GM18526 (cell line): ENCODE data around the gene POLR1E.

Experiments
- POLR2A ChIP-seq: IDR thresholded peaks from 3 replicates; pipeline ENCODE4 v1.6.1; 2011; ENCODE audit not compliant: insufficient read length; ENCODE audit errors: extremely low read depth

The POLR1E gene

GRCh38 chr9:37486616-37487548, 1.1 kb downstream of the POLR1E start:
- TF ChIP-seq POLR2A: no peak

DNA sequence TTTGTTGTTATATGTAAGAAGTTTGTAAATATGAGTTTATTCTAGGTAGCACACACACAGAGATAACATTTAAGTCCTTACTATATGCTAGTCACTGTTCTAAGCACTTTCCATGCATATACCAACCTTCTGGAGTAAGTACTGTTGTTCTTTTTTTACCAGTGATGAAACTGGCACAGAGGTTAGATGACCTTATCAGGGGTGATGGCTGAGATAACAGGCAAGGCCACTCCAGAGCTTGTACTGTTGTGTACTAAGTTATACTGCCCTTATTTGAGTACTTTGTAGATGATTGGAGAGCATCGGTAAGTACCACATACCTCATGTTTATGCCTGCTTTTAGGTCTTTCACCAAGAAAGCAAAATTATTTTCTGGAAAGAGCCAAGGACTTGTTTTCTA, 6.2 kb downstream of the POLR1E start:
- no peak for TF ChIP-seq POLR2A

DNA sequence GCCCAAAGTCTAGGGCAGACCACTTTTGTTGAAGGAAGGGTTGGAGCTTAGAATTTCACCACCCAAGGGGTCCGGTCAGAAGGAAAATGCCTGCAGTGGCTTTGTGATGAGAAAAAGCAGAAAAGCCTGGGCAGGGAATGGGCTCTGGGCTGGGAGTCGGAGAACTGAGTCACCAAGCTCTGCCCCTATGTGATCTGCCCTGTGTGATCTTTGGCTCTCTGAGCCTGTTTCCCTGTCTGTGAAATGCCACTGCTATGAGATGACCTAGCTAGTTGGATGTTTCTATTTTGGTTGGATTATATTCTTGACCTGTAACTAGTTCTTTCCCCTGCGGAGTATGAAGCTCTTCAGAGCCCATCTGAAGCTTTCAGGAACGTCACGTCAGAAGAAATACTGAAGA, 9.8 kb downstream of the POLR1E start:
- TF ChIP-seq POLR2A: no peak

GRCh38 chr9:37496020-37496419, 10.3 kb downstream of the POLR1E start:
- TF ChIP-seq POLR2A: no peak

DNA sequence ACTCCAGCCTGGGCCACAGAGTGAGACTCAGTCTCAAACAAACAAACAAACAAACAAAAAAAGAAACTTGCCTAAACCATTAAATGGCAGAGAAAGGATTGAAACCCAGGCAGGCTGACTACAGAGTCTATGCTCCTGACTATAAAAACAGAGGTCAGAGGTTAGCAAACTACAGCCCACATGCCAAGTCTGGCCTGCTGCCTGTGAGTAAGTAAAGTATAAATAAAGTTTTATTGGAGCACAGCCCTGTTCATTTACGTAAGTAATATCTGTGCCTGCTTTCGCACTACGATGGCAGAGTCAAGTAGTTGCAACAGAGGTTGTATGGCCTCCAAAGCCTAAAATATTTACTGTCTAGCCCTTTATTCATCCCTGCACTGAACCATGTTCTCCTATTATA, 11.6 kb downstream of the POLR1E start:
- TF ChIP-seq POLR2A: no peak

- TF ChIP-seq POLR2A: no peak
Measured at GRCh38 chr9:37498457-37498856, 12.7 kb downstream of the POLR1E start.

DNA sequence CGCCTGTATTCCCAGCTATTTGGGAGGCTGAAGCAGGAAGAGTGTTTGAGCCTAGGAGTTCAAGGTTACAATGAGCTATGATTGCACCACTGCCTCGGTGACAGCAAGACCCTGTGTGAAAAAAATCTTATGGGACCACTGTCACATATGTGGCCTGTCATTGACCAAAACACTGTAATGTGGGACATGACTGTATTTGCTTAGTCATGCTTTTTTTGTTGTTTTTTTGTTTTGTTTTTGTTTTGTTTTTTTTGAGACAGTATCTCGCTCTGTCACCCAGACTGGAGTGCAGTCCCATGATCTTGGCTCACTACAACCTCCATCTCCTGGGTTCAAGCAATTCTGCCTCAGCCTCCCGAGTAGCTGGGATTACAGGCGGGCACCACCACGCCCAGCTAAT, 13.5 kb downstream of the POLR1E start:
- TF ChIP-seq POLR2A: no peak

GRCh38 chr9:37501957-37502596, 16.3 kb downstream of the POLR1E start:
- TF ChIP-seq POLR2A: no peak

GRCh38 chr9:37503736-37504135, 18.0 kb downstream of the POLR1E start:
- no peak for TF ChIP-seq POLR2A

DNA sequence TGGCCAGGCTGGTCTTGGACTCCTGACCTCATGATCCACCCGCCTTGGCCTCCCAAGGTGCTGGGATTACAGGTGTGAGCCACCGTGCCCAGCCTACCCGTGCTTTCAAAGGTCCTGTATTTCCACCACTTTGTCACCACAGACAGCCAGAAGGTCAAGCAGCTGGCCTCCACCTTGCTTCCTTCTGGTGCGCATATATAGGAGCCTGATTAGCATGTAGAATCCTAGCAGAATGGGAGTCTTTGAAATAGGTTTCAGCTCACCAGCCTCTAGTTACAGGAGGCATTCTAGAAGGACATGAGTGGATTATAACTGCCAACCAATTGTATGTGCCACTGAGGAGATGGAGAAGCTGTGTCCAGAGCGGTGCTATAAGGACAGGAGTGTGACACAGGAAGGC, 18.9 kb downstream of the POLR1E start:
- TF ChIP-seq POLR2A: no peak

GRCh38 chr9:37507566-37508134, 21.9 kb downstream of the POLR1E start:
- TF ChIP-seq POLR2A: no peak

GRCh38 chr9:37508135-37508833, 22.5 kb downstream of the POLR1E start:
- no peak for TF ChIP-seq POLR2A

- no peak for TF ChIP-seq POLR2A
Measured at GRCh38 chr9:37508834-37509206, 23.1 kb downstream of the POLR1E start.

DNA sequence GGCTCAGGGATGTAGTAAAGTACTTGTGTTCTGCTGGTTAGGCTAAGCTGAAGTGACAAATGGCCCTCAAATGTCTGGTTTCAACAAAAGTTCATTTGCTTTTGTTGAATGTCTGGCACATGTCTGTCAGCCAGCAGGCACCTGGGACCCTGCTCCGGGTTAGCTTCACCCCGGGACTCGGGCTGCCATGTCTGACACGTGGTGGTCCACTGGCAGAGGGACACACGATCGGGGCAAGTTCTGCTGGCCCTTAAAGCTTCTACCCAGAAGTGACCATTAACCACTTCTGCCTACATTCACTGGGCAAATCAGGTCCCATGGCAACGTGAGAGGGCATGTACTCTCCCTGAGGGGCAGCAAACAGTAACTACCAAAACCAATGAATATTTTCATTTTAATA, 23.8 kb downstream of the POLR1E start:
- TF ChIP-seq POLR2A: no peak
